ENCODE data around the gene ZNF22. TPM values are rescaled to one million over a fixed set of nuclear protein-coding genes. Genes with fewer than 3 reads are reported as not detected.
A peak's percentile ranks its signal among the peaks of the same experiment; 100 is the strongest.

Gene ZNF22
- total RNA-seq, 4 donors from 2014 or later = 19.2 to 35.6 (median 27.1) TPM

DNA sequence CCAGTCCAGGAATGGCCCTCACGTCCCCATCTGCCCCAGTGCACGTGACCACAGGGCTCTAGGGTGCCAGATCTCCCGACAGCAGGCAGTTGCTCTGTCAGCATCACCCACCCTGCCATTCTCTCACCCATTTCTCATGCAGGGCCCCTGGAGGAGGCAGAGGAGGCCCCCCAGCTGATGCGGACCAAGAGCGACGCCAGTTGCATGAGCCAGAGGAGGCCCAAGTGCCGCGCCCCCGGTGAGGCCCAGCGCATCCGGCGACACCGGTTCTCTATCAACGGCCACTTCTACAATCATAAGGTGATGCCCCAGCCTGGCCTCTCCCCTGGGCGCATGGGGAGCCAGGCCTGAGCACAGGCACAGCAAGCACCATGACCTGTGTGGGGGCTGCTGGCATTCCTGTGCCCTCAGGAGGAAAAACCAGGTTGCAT lies 16.0 kb upstream of the ZNF22 start:
- Histone ChIP-seq H3K4me3 (no peak overlapping the region), H3K4me1 (peaks cover 0 to 74% (median 57%) of the 10 kb centered on the region in 3 donors), H3K9me3 (no peaks in the 10 kb centered on the region), H3K36me3 (peaks cover 0 to 66% of the 10 kb centered on the region in 2 donors), H3K27ac (peak overlapping the region in 3 of 4 donors; percentile 60 to 93 (median 90)), H3K27me3 (no peaks in the 10 kb centered on the region)
- TF ChIP-seq EP300 (IDR thresholded peaks at IDR 0.05) (no peak), POLR2A (IDR thresholded peaks at IDR 0.05) (no peak), POLR2AphosphoS5 (IDR thresholded peaks at IDR 0.05) (no peak)
- TF ChIP-seq, protein P1, sequence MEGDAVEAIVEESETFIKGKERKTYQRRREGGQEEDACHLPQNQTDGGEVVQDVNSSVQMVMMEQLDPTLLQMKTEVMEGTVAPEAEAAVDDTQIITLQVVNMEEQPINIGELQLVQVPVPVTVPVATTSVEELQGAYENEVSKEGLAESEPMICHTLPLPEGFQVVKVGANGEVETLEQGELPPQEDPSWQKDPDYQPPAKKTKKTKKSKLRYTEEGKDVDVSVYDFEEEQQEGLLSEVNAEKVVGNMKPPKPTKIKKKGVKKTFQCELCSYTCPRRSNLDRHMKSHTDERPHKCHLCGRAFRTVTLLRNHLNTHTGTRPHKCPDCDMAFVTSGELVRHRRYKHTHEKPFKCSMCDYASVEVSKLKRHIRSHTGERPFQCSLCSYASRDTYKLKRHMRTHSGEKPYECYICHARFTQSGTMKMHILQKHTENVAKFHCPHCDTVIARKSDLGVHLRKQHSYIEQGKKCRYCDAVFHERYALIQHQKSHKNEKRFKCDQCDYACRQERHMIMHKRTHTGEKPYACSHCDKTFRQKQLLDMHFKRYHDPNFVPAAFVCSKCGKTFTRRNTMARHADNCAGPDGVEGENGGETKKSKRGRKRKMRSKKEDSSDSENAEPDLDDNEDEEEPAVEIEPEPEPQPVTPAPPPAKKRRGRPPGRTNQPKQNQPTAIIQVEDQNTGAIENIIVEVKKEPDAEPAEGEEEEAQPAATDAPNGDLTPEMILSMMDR (IDR thresholded peaks at IDR 0.05) = no peak
- ATAC-seq = no peak
- no CpG with 5 or more reads among the region's 15 CpGs for WGBS, 2 donors (ENCODE audit: low coverage in 1 of 2)

GRCh38 chr10:44985175-44985681 lies 15.5 kb upstream of the ZNF22 start:
- no peaks in the 10 kb centered on the region for H3K9me3 ChIP-seq
- H3K4me1 ChIP-seq = peaks cover 0 to 74% (median 55%) of the 10 kb centered on the region in 3 donors
- no peak for ATAC-seq
- no peaks in the 10 kb centered on the region for H3K27me3 ChIP-seq
- H3K36me3 ChIP-seq = peaks cover 0 to 71% of the 10 kb centered on the region in 2 donors
- peak overlapping the region in 3 of 4 donors; percentile 60 to 93 (median 90) for H3K27ac ChIP-seq
- TF ChIP-seq POLR2A (IDR thresholded peaks at IDR 0.05) (no peak), POLR2AphosphoS5 (IDR thresholded peaks at IDR 0.05) (peak; percentile 40), EP300 (IDR thresholded peaks at IDR 0.05) (no peak)
- TF ChIP-seq, protein P1 (IDR thresholded peaks at IDR 0.05) = no peak
- H3K4me3 ChIP-seq = no peak overlapping the region
- WGBS, 2 donors (ENCODE audit: low coverage in 1 of 2) = 40% methylated on average over 1 of the region's 9 CpGs; no CpG with 5 or more reads in 1 of the 2 donors

DNA sequence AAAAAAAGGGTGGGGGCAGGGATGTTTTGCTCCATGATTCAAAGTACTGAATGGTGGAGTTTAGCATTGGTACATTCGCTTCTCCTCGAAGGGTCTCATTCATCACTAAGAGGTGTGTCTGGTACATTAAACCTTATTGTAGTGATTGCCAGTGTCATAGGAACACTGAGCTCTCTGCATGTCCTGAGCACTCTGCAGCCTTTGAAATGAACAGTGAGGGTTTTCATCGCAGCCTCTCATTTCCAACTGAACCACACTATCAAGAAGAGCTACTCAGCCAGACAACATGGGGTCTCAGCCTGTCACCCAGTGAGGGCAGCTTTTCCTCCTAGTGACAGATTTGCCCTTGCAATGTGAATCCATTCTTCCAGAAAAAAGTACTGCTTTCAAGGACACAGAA lies 14.5 kb upstream of the ZNF22 start:
- Histone ChIP-seq H3K36me3 (peaks cover 0 to 80% of the 10 kb centered on the region in 2 donors), H3K27ac (peak overlapping the region in 3 of 4 donors; percentile 60 to 93 (median 90)), H3K4me1 (peaks cover 0 to 74% (median 50%) of the 10 kb centered on the region in 3 donors), H3K4me3 (no peak overlapping the region), H3K27me3 (no peaks in the 10 kb centered on the region), H3K9me3 (no peaks in the 10 kb centered on the region)
- no peak for TF ChIP-seq POLR2AphosphoS5 (IDR thresholded peaks at IDR 0.05)
- no peak for TF ChIP-seq POLR2A (IDR thresholded peaks at IDR 0.05)
- TF ChIP-seq, protein P1 (IDR thresholded peaks at IDR 0.05) = no peak
- TF ChIP-seq EP300 (IDR thresholded peaks at IDR 0.05) = no peak
- 75 to 83% methylated on average over 2 to 3 of the region's 3 CpGs for WGBS, 2 donors (ENCODE audit: low coverage in 1 of 2)
- ATAC-seq = no peak

GRCh38 chr10:44986670-44987069 lies 14.1 kb upstream of the ZNF22 start:
- H3K4me3 ChIP-seq = no peak overlapping the region
- peak; percentile 54 for ATAC-seq
- H3K27me3 ChIP-seq = no peaks in the 10 kb centered on the region
- 49 to 62% methylated on average over 3 of the region's 3 CpGs for WGBS, 2 donors (ENCODE audit: low coverage in 1 of 2)
- peaks cover 0 to 85% of the 10 kb centered on the region in 2 donors for H3K36me3 ChIP-seq
- H3K27ac ChIP-seq = peak overlapping the region in 3 of 4 donors; percentile 60 to 93 (median 90)
- no peaks in the 10 kb centered on the region for H3K9me3 ChIP-seq
- peaks cover 0 to 74% (median 52%) of the 10 kb centered on the region in 3 donors for H3K4me1 ChIP-seq
- TF ChIP-seq, protein P1 (IDR thresholded peaks at IDR 0.05) = no peak
- no peak for TF ChIP-seq EP300 (IDR thresholded peaks at IDR 0.05)
- TF ChIP-seq POLR2AphosphoS5 (IDR thresholded peaks at IDR 0.05) = peak; percentile 13

All from gastroesophageal sphincter (tissue), 4 donors.